HEK293 (cell line): ENCODE measurements around the gene B2M.
A peak's percentile ranks its signal among the peaks of the same experiment; 100 is the strongest.
"Not testable (repeated sequence)": the region's sequence is repeated elsewhere in the genome, so short reads cannot be mapped to it uniquely, and the experiment has no call there.

ENCODE experiments used
- CTCF ChIA-PET: fragments of 350-600 bp; formaldehyde crosslinking; extraction: SDS; loops from one replicate; lab custom pipeline; 2021; ENCODE audit warnings: antibody characterized with exemption; lab: Yijun Ruan, JAX
- POLR2A ChIA-PET: fragments of 300-600 bp; formaldehyde crosslinking; extraction: SDS; loops from one replicate; lab custom pipeline; 2020; ENCODE audit warnings: antibody characterized with exemption, inconsistent platforms; lab: Yijun Ruan, JAX
- H3K27ac ChIP-seq: fragments of 200-500 bp; sonication (Bioruptor generic); 2 replicates; pipeline ENCODE4 v1.5.1; 2014; ENCODE audit warnings: low read depth, low read length, control low read depth, inconsistent platforms; ENCODE audit errors: extremely low read depth
- H3K36me3 ChIP-seq, 2 experiments: fragments of 200-500 bp in 1 of 2; sonication (Bioruptor generic) in 1 of 2; 1 replicate in 1 of 2; 2 replicates in 1 of 2; pipeline ENCODE4 v1.5.1; 2014 to 2017; ENCODE audit warnings: inconsistent platforms in 2 of 2, low read length in 2 of 2; ENCODE audit not compliant: control insufficient read depth in 2 of 2, insufficient read depth in 1 of 2
- H3K4me1 ChIP-seq: fragments of 200-500 bp; sonication (Bioruptor generic); 2 replicates; pipeline ENCODE4 v1.5.1; 2014; ENCODE audit warnings: mild to moderate bottlenecking, low read length, inconsistent platforms; ENCODE audit not compliant: control insufficient read depth, insufficient read depth
- H3K4me3 ChIP-seq: 2 replicates; pipeline ENCODE4 v1.5.1; 2011; ENCODE audit warnings: low read depth, mild to moderate bottlenecking, control low read depth, low read length, moderate library complexity
- H3K9me3 ChIP-seq: fragments of 200-500 bp; sonication (Bioruptor generic); 2 replicates; pipeline ENCODE4 v1.5.1; 2014; ENCODE audit warnings: low read depth, low read length, inconsistent platforms; ENCODE audit not compliant: control insufficient read depth, insufficient read depth
- ATF2 ChIP-seq: fragments of 450-650 bp; formaldehyde crosslinking; IDR thresholded peaks from 2 replicates; pipeline ENCODE4 v1.5.1; 2016; ENCODE audit warnings: missing biosample characterization, missing genetic modification characterization, low read depth
- MYNN ChIP-seq: fragments of 450-650 bp; formaldehyde crosslinking; IDR thresholded peaks from 2 replicates; pipeline ENCODE4 v1.5.1; 2016; ENCODE audit warnings: missing biosample characterization, missing genetic modification characterization, borderline replicate concordance
- PRDM2 ChIP-seq: fragments of 450-650 bp; formaldehyde crosslinking; IDR thresholded peaks from 2 replicates; pipeline ENCODE4 v1.5.1; 2016; ENCODE audit warnings: missing biosample characterization, missing genetic modification characterization, borderline replicate concordance
- PRDM6 ChIP-seq: fragments of 450-650 bp; formaldehyde crosslinking; IDR thresholded peaks from 2 replicates; pipeline ENCODE4 v1.5.1; 2017; ENCODE audit warnings: missing biosample characterization, missing genetic modification characterization
- TCF7L2 ChIP-seq: IDR thresholded peaks from 2 replicates; pipeline ENCODE4 v1.6.1; 2011; ENCODE audit warnings: low read depth, mild to moderate bottlenecking, inconsistent platforms, low read length, moderate library complexity, borderline replicate concordance
- ZEB2 ChIP-seq: fragments of 450-650 bp; formaldehyde crosslinking; IDR thresholded peaks from 2 replicates; pipeline ENCODE4 v1.5.1; 2016; ENCODE audit warnings: missing biosample characterization, missing genetic modification characterization
- ZNF132 ChIP-seq: fragments of 450-650 bp; formaldehyde crosslinking; IDR thresholded peaks from 2 replicates; pipeline ENCODE4 v1.5.1; 2017; ENCODE audit warnings: missing biosample characterization, missing genetic modification characterization, borderline replicate concordance
- ZNF138 ChIP-seq: fragments of 450-650 bp; formaldehyde crosslinking; IDR thresholded peaks from 2 replicates; pipeline ENCODE4 v1.5.1; 2016; ENCODE audit warnings: missing biosample characterization, missing genetic modification characterization, borderline replicate concordance
- ZNF140 ChIP-seq: fragments of 450-650 bp; formaldehyde crosslinking; IDR thresholded peaks from 2 replicates; pipeline ENCODE4 v1.5.1; 2016; ENCODE audit warnings: missing biosample characterization, missing genetic modification characterization
- ZNF19 ChIP-seq: fragments of 450-650 bp; formaldehyde crosslinking; IDR thresholded peaks from 2 replicates; pipeline ENCODE4; 2016; ENCODE audit warnings: missing biosample characterization, missing genetic modification characterization, low read depth
- ZNF214 ChIP-seq: fragments of 450-650 bp; formaldehyde crosslinking; IDR thresholded peaks from 2 replicates; pipeline ENCODE4 v1.5.1; 2017; ENCODE audit warnings: missing biosample characterization, mild to moderate bottlenecking, missing genetic modification characterization, borderline replicate concordance
- ZNF362 ChIP-seq: fragments of 450-650 bp; formaldehyde crosslinking; IDR thresholded peaks from 2 replicates; pipeline ENCODE4 v1.5.1; 2016; ENCODE audit warnings: missing biosample characterization, missing genetic modification characterization
- ZNF600 ChIP-seq: fragments of 450-650 bp; formaldehyde crosslinking; IDR thresholded peaks from 2 replicates; pipeline ENCODE4 v1.5.1; 2016; ENCODE audit warnings: missing biosample characterization, missing genetic modification characterization
- ZNF629 ChIP-seq: fragments of 450-650 bp; formaldehyde crosslinking; IDR thresholded peaks from 2 replicates; pipeline ENCODE4 v1.5.1; 2017; ENCODE audit warnings: missing biosample characterization, missing genetic modification characterization

B2M gene

GRCh38 chr15:44718180-44718926 is 7.0 kb downstream of the B2M start (continued):
- TF ChIP-seq ZNF214 (tag by site-specific recombination) (no peak), ZNF19 (tag by site-specific recombination) (no peak), TCF7L2 (no peak), ZEB2 (tag by site-specific recombination) (no peak), PRDM2 (no peak)

- no peak overlapping the region for H3K27ac ChIP-seq
- no peaks in the 10 kb centered on the region for H3K4me1 ChIP-seq
- POLR2A ChIA-PET, result interaction anchor here (1.8 kb wide), 1 partner anchor 10 kb away, joined by 4 read pairs; no protein-coding TSS in a partner anchor
Observed at GRCh38 chr15:44718927-44719292, 7.6 kb downstream of the B2M start.

GRCh38 chr15:44719293-44719999 is 8.1 kb downstream of the B2M start:
- H3K9me3 ChIP-seq, result no peaks in the 10 kb centered on the region
- ChIA-PET POLR2A (interaction anchor here (0.6 to 1.8 kb wide), 2 partner anchors 10 to 19 kb away, joined by 3 to 4 read pairs; no protein-coding TSS in a partner anchor), CTCF (interaction anchor here (0.9 kb wide), 1 partner anchor 10 kb away, joined by 3 read pairs; no protein-coding TSS in a partner anchor)
- H3K27ac ChIP-seq, result no peak overlapping the region
- no peaks in the 10 kb centered on the region for H3K4me1 ChIP-seq
- TF ChIP-seq ZNF362 (tag by site-specific recombination), result 0 out of 2 replicates have a peak, but pooled peaks have one; percentile 41
- TF ChIP-seq PRDM6 (tag by site-specific recombination), result no peak
- H3K36me3 ChIP-seq, result peaks cover 15 to 40% of the 10 kb centered on the region in 2 experiments
- no peak overlapping the region for H3K4me3 ChIP-seq

More at GRCh38 chr15:44718927-44719292, 7.6 kb downstream of the B2M start:
- Histone ChIP-seq H3K4me3 (no peak overlapping the region), H3K36me3 (peaks cover 15 to 42% of the 10 kb centered on the region in 2 experiments), H3K9me3 (no peaks in the 10 kb centered on the region)
- no peak for TF ChIP-seq ZNF629
- TF ChIP-seq ATF2, result no peak
- TF ChIP-seq ZNF140, result no peak
- no peak for TF ChIP-seq ZNF600 (tag by site-specific recombination)
- TF ChIP-seq MYNN, result no peak
- no peak for TF ChIP-seq ZNF132 (tag by site-specific recombination)
- no peak for TF ChIP-seq ZNF138 (tag by site-specific recombination)
- CTCF ChIA-PET, result interaction anchor here (0.9 kb wide), 1 partner anchor 10 kb away, joined by 3 read pairs; no protein-coding TSS in a partner anchor

GRCh38 chr15:44720000-44720435 is 8.7 kb downstream of the B2M start:
- POLR2A ChIA-PET, result interaction anchor here (1.8 kb wide), 1 partner anchor 9 kb away, joined by 4 read pairs; no protein-coding TSS in a partner anchor
- H3K27ac ChIP-seq, H3K4me1 ChIP-seq, CTCF ChIA-PET, H3K9me3 ChIP-seq, H3K4me3 ChIP-seq: not testable (repeated sequence)
- H3K36me3 ChIP-seq, result peaks cover 15 to 37% of the 10 kb centered on the region in 2 experiments
